ENCODE measurements around the gene IFNL1.
"Not testable (repeated sequence)": the region's sequence is repeated elsewhere in the genome, so short reads cannot be mapped to it uniquely, and the experiment has no call there.

The IFNL1 gene

GRCh38 chr19:39270036-39270871 is 26.0 kb upstream of the IFNL1 start:
- DNase-seq (ENCODE audit: low spot score) = no peak

- DNase-seq (ENCODE audit: low spot score) = not testable (repeated sequence)
Observed at GRCh38 chr19:39273859-39274258, 22.3 kb upstream of the IFNL1 start.

- DNase-seq (ENCODE audit: low spot score) = no peak
Observed at GRCh38 chr19:39275578-39275977, 20.6 kb upstream of the IFNL1 start.

GRCh38 chr19:39276740-39277139 is 19.5 kb upstream of the IFNL1 start:
- no peak for DNase-seq (ENCODE audit: low spot score)

GRCh38 chr19:39277598-39277997 is 18.6 kb upstream of the IFNL1 start:
- no peak for DNase-seq (ENCODE audit: low spot score)

- no peak for DNase-seq (ENCODE audit: low spot score)
Observed at GRCh38 chr19:39282021-39282420, 14.2 kb upstream of the IFNL1 start.

- no peak for DNase-seq (ENCODE audit: low spot score)
Observed at GRCh38 chr19:39284032-39284431, 12.2 kb upstream of the IFNL1 start.

GRCh38 chr19:39293394-39293793 is 2.8 kb upstream of the IFNL1 start:
- DNase-seq (ENCODE audit: low spot score) = no peak

GRCh38 chr19:39296906-39297305 is 699 bp downstream of the IFNL1 start:
- no peak for DNase-seq (ENCODE audit: low spot score)

GRCh38 chr19:39297931-39298634 is 1.9 kb downstream of the IFNL1 start:
- no peak for DNase-seq (ENCODE audit: low spot score)

- DNase-seq (ENCODE audit: low spot score) = no peak
Observed at GRCh38 chr19:39299404-39299803, 3.2 kb downstream of the IFNL1 start.

- no peak for DNase-seq (ENCODE audit: low spot score)
Observed at GRCh38 chr19:39299832-39300231, 3.6 kb downstream of the IFNL1 start.

- DNase-seq (ENCODE audit: low spot score) = no peak
Observed at GRCh38 chr19:39301021-39301420, 4.8 kb downstream of the IFNL1 start.

GRCh38 chr19:39301562-39301961 is 5.4 kb downstream of the IFNL1 start:
- DNase-seq (ENCODE audit: low spot score) = no peak

- no peak for DNase-seq (ENCODE audit: low spot score)
Observed at GRCh38 chr19:39303373-39304184, 7.4 kb downstream of the IFNL1 start.

- no peak for DNase-seq (ENCODE audit: low spot score)
Observed at GRCh38 chr19:39304185-39304513, 7.9 kb downstream of the IFNL1 start.

GRCh38 chr19:39304701-39305571 is 8.7 kb downstream of the IFNL1 start:
- DNase-seq (ENCODE audit: low spot score) = no peak

- no peak for DNase-seq (ENCODE audit: low spot score)
Observed at GRCh38 chr19:39306075-39306474, 9.9 kb downstream of the IFNL1 start.

GRCh38 chr19:39307046-39307821 is 11.0 kb downstream of the IFNL1 start:
- DNase-seq (ENCODE audit: low spot score) = no peak

GRCh38 chr19:39307822-39308530 is 11.8 kb downstream of the IFNL1 start:
- DNase-seq (ENCODE audit: low spot score) = no peak

Measured in LoVo (cell line).